DMS153 (cell line): ENCODE data around the gene C19orf53.

ENCODE experiments used
- DNase-seq: peaks from one replicate; lab custom pipeline; 2025; lab: John Stamatoyannopoulos, UW

C19orf53 gene

GRCh38 chr19:13826652-13827235 is 52.5 kb downstream of the C19orf53 start:
- no peak for DNase-seq

DNA sequence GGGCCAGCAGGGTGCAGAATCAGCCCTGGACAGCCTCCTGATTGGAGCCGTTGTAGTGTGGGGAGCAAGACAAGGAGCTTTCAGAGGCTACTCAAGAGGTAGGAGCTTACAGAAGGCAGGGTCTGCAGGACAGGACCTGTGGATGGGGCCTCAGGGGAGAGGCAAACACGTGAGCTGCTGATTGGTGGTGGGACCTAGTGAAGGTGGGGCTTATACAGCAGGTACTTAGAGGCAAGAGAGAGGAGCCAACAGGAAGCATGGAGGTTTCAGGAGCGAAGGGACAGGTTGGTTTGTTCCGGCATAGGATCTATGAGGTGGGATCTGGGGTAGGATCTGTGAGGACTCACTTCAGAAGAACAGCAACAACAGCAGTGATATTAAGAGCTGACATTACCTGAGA is 53.4 kb downstream of the C19orf53 start:
- DNase-seq: no peak
